Stomach (tissue), 4 donors: ENCODE measurements around the gene HTATSF1.

ENCODE experiments used
- CTCF ChIP-seq, 7 experiments: fragments of 450-650 bp in 4 of 7; fragments of 200-600 bp in 3 of 7; sonication (generic) in 3 of 7; IDR thresholded peaks; one replicate each; pipeline ENCODE4 v1.5.1; 2016 to 2019; ENCODE audit warnings: antibody characterized with exemption in 7 of 7, control low read depth in 2 of 7, mild to moderate bottlenecking in 1 of 7
- EP300 ChIP-seq: sonication (generic); formaldehyde crosslinking; IDR thresholded peaks from one replicate; pipeline ENCODE4 v1.6.1; 2017; ENCODE audit warnings: antibody characterized with exemption
- POLR2A ChIP-seq, 4 donors: fragments of 450-650 bp; IDR thresholded peaks; one replicate each; pipeline ENCODE4 v1.6.1; 2016; ENCODE audit warnings: antibody characterized with exemption in 4 of 4, control low read depth in 2 of 4, mild to moderate bottlenecking in 1 of 4, moderate library complexity in 1 of 4

GRCh38 chrX:136493011-136493410, 4.4 kb upstream of the HTATSF1 start:
- no peak for TF ChIP-seq POLR2A (IDR thresholded peaks at IDR 0.05)
- TF ChIP-seq CTCF (IDR thresholded peaks at IDR 0.05), result no peak
- TF ChIP-seq EP300, result no peak
